GM18507 (cell line): ENCODE measurements around the gene ETS1.

Experiments
- DNase-seq: peaks from one replicate; pipeline ENCODE4 v3.0.0; 2011; ENCODE audit warnings: low read depth; ENCODE audit not compliant: insufficient read length; ENCODE audit errors: extremely low spot score
- FAIRE-seq: peaks from 2 replicates; lab custom pipeline; 2011; peaks lifted over from hg19 to GRCh38; lab: Jason Lieb, UNC

ETS1 gene, protein sequence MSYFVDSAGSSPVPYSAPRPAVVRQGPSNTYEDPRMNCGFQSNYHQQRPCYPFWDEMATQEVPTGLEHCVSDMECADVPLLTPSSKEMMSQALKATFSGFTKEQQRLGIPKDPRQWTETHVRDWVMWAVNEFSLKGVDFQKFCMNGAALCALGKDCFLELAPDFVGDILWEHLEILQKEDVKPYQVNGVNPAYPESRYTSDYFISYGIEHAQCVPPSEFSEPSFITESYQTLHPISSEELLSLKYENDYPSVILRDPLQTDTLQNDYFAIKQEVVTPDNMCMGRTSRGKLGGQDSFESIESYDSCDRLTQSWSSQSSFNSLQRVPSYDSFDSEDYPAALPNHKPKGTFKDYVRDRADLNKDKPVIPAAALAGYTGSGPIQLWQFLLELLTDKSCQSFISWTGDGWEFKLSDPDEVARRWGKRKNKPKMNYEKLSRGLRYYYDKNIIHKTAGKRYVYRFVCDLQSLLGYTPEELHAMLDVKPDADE

GRCh38 chr11:128587415-128587814, at the start of gene ETS1:
Gene ETS1 (minus strand): TSS chr11:128587558. CDS start chr11:128573130, 14,428 bp downstream.
- FAIRE-seq, result no peak
- no peak for DNase-seq

DNA sequence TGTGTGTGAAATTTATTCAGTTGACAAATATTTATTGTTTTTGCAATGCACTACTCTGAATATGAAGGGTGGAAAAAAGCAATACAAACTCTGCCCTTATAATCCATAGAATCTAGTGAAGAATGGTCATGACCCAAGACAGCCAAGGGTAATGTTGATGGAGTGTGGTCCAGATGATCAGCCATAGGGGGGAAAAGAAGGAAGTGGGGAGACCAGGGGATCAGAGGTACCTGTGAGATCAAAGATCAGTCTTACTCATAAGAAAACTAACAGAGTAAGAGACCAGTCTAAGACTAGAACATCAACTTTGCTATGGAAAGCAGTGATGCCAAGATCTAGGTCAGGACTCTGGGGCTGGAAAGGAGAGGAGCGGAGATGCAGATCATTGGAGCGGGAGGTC, 47.0 kb upstream of the ETS1 start:
- FAIRE-seq (no peak), DNase-seq (no peak)

DNA sequence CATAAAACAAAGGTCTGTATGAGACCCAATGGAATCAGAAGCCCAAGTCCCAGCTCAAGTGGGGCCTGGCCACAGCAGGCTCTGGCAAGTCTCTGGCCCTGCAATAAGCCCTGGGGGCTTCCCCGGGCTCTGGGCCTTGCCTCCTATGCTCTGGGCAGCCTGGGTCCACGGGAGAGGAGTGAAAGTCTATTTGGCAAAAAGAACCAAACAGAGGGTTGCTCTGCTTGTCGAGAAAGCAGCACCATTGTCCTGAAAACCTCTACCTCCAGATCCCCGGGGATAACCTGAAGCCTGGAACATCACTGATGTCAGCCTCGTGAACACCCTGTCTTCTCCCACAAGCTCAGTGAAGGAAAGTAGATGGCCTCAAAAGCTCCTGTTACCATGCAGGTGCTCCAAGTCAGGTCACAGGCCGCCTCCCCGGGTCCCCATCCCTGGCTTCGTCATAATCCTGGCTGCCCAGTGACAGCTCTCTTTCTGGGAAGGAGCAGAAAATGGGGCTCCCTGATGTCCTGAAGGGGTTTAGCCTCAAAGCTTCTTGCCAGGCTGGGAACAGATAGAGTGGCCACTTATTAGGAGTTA, 46.1 kb upstream of the ETS1 start:
- no peak for DNase-seq
- FAIRE-seq, result no peak

DNA sequence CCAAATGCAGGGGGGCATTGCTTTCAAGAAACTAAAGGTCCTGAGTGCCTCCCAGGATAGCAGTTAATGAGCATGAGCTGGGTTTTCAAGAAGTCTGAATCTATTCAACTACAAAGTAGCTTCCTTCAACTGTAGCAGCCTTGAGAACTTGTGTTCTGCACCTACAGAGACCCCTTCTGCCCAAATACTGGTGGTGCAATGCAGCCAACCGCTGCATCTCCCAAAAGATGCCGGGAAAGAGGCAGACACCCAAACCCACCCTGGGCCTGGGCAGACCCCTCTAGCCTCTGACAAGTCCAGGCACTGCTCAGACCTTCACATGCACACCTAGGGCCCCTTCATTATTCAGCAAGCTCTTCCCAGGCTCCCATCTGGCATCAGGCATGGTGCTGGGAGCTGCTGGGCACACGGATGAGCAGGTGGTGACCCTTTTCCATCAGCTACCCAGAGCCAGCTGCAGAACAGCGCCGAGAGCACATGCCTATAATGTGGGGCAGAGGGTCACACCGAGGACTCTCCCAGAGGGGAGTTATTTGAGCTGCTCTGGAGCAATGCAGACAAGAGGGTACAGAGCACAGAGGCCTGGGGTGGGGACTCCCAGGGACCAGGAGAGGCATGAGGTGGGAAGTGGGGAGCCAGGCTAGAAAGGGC, 44.9 kb upstream of the ETS1 start:
- DNase-seq (no peak), FAIRE-seq (peak; percentile 63)

GRCh38 chr11:128630367-128631230, 43.2 kb upstream of the ETS1 start:
- peak; percentile 94 for FAIRE-seq
- no peak for DNase-seq

- FAIRE-seq (peak; percentile 59), DNase-seq (no peak)
Measured at GRCh38 chr11:128629516-128630106, 42.3 kb upstream of the ETS1 start.

- FAIRE-seq (no peak), DNase-seq (no peak)
Measured at GRCh38 chr11:128628686-128629085, 41.3 kb upstream of the ETS1 start.

GRCh38 chr11:128628325-128628673, 40.9 kb upstream of the ETS1 start:
- FAIRE-seq (no peak), DNase-seq (no peak)

DNA sequence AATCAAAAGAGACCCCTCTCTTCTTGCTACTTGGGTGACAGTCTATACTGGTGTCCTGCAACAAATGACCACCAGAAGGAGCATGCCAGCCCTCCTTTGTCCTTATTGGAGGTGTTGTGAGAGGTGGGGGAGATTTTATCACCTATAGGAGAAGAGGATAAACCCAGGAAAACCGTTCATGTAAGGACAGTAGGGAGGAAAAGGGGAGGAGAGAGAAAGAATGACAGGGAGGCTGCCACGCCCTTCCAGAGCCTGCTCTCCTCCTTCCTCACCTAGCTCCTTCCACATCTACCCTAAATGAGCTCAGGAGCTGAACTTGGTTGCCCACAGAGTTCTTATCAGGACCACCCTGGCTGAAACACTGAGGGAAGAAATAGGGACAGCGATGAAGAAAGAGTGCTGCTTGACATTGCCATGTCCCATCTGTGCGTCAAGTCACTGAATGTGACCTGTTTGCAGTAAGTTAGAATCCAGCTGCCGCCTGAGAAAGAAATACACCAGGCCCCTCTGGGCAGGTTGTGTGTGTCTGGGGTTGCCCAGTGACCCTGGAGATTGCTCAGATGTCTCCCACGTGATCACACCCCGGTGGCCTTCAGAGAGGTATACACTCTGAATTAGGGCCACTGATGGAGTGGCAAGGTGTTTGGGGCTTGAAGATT, 40.4 kb upstream of the ETS1 start:
- FAIRE-seq (peak; percentile 92), DNase-seq (no peak)

DNA sequence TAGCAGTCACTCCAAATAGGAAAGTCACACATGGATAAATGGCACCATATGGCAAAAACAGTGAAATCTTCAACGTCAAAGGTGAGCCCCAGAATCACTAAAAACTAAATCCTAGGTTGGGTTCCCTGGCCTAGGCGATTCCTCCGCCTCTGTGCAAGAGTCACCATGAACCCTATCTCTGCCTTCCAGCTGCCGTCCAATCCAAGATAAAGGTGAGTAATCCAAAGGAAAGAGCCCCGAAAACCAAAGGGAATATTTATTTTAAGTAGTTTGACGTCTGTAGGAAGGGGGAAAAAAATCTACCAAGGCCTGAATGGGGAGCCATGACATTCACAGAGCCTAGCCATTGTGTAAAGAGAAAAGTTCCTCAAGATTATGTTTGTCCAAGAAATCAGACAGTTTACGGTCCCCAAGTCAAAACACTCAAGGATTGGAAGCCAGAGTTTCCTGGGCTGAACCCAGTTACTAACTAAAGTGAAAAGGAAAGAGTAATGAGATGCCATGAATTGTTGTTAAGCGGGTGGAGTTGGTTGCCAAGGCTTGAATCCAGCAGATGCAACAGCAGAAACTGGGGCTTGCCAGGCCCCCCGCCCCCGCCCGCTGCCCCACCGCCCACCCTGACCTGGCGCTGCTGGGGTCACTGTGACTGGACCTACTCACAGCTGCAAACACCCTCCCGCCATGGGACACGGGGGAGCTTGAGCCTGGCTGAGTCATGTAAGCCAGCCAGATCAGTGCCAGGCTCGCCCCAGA, 39.7 kb upstream of the ETS1 start:
- no peak for FAIRE-seq
- DNase-seq, result no peak

DNA sequence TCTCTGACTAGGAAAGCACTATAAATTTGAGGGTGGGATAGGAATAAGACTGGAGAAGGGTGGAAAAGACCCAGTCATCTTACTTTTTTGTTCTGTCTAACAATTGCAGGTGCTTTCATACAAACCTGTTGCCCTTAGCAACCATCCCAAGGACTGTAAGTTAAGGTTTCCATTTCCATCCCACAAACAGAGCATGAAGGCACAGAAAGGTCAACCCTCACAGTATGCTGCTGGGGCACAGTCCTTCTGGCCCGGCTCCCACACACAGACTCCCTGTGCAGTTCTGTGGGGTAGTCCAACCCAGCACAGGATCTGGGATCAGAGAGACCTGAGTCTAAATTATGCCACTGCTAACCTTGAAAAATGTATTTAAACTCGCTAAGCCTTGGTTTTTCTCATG, 38.4 kb upstream of the ETS1 start:
- FAIRE-seq (peak; percentile 78), DNase-seq (no peak)

DNA sequence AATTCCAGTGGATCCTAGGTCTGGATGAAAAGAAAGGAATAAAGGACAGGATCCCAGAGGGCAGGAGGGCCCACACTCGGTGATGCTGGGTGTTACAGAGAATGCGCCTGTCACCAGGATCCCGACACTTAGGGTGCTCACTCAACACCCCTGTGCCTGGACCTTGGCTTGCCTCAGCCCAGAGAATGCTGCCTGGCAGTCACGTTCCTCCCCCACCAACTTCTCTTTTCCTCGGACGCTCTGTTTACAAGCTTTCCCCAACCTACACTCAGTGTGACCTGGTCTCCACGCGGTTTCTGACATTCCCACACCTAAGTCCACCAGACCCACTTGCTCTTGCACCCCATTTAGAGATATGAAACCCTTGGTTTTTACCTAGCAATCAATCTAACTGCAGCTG, 38.0 kb upstream of the ETS1 start:
- DNase-seq, result no peak
- peak; percentile 68 for FAIRE-seq

DNA sequence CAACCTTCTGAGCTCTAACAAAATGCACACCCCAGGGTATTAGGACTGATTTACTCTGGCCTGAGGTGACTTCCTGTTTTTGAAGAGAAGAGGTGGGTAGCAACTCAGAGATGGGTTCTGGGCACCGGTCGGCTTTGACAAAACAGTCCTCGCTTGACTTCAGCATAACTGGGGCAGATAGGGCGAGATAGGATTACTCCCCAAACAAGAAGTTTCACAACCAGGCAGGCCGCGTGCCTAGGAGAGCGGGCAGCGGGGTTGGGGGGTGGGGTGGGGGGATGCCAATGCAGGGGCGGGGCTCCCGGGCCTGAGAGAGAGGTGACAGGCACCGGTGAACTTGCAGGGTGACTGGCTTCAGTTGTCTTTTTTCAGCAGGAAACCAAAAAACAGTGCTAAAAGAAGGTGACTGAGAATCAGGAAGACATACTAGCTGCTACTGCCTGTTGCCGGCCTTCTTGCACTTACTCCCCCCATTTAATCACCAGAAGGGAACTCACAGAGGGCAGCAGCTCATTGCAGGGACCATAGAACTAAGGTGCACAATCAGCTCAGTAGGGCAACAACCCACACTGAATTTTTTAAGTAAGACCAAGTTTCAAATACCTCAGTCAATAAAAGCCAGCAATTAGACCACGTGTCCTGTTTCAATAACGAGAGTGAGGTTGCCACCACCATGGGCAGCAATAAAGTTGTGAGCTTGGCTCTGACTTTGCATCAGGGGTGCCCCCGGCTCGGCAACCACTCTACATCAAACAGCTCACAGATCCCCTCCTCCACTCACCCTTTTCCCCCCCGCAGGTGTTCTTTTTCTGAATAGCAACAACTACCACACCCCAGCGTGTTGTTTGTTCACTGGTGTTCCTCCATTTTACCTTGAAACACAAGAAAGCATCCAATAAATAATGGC, 37.2 kb upstream of the ETS1 start:
- FAIRE-seq (peak; percentile 82), DNase-seq (no peak)

DNA sequence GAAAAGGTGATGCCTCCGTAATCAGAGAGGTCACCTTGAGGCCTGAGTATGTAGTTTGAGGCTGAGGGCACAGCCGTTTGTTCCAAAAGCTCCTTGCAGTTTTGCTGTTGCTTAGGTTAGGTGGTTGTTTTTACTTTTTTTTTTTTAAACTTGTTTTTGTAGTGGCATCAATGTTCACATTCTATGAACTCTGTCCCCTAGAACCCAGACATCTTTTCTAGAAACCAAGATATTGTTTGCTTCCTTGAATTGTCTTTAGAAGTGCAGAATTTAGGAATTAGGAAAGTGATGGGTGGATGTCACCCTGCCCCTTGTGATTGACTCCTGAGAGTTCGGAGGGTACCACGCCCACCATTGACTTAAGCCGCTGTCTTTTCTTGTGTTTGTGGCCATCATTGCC, 35.7 kb upstream of the ETS1 start:
- FAIRE-seq (no peak), DNase-seq (no peak)

DNA sequence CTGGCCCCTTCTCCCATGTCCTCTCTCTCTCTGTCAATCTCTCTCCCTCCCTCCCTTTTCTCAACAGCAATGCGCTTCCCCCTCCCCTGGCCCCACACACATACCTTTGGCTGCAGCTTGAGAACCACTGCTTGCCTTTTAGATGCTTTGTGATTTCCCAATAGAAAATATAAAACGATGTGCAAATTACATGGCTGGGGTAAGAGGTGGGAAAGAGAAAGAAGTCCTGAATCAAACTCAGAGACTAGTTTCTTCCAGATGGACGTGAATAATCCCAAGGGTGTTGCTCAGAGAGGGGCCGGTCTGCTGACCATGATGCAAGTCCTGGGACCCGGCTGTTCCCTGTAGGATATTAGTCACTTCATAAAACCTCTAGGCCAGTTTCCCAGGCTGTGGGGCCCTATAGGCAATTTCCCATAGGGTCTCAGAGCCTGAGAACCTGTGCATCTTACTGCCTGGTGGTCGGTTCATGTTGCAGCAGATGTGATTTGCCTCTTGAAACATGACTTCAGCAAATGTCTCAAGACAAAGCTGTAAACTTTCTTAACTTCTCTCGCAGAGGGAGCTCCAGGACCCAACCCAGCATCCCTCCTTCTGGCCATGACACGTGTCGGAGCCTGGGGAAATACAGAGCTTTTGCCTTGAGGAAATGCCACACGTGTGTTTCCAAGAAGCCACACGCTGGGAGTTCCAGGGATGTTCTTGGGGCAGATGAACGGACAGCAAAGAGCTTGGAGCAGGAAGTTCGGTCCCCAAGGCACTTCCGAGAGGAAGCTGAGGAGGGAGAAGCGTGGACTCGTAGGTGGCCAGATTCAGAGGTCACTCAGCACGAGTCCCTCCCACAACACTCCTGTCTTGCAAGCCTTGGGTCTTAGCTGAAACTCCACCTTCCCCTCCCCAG, 34.5 kb upstream of the ETS1 start:
- FAIRE-seq (no peak), DNase-seq (no peak)

GRCh38 chr11:128620309-128621100, 33.1 kb upstream of the ETS1 start:
- no peak for FAIRE-seq
- no peak for DNase-seq
